ENCODE data around the gene PER2. TPM values are rescaled to one million over a fixed set of nuclear protein-coding genes. Genes with fewer than 3 reads are reported as not detected.

Gene PER2
- total RNA-seq, 2 experiments from 2014 or later, result 14.6 to 17.6 TPM

- ChIA-PET POLR2A (interaction anchor here (1.6 kb wide), 1 partner anchor 129 kb away, joined by 3 read pairs; no protein-coding TSS in a partner anchor), CTCF (interaction anchor here (1.1 to 1.8 kb wide), 4 partner anchors 25 to 270 kb away, joined by 3 to 6 read pairs (median 5); no protein-coding TSS in a partner anchor)
- DNase-seq (no peak), ATAC-seq (no peak)
- Mint-ChIP-seq H3K27me3 (ENCODE audit: low read depth) (peaks cover 47% of the 10 kb centered on the region), H3K4me1 (ENCODE audit: low read depth) (peaks cover 6% of the 10 kb centered on the region), H3K4me3 (peak overlapping the region; percentile 41), H3K27ac (no peak overlapping the region), H3K9me3 (ENCODE audit: insufficient read depth) (no peaks in the 10 kb centered on the region), H3K36me3 (ENCODE audit: low read depth) (peaks cover 1% of the 10 kb centered on the region)
Measured at GRCh38 chr2:238238311-238238765, 50.1 kb downstream of the PER2 start.

- DNase-seq (no peak), ATAC-seq (no peak)
- H3K4me1 Mint-ChIP-seq (ENCODE audit: low read depth), result peaks cover 6% of the 10 kb centered on the region
- ChIA-PET CTCF (interaction anchor here (1.1 to 1.8 kb wide), 2 partner anchors 26 to 269 kb away, joined by 3 to 6 read pairs; no protein-coding TSS in a partner anchor), POLR2A (interaction anchor here (1.6 kb wide), 1 partner anchor 128 kb away, joined by 3 read pairs; no protein-coding TSS in a partner anchor)
- peaks cover 1% of the 10 kb centered on the region for H3K36me3 Mint-ChIP-seq (ENCODE audit: low read depth)
- peak overlapping the region; percentile 41 for H3K4me3 Mint-ChIP-seq
- peaks cover 52% of the 10 kb centered on the region for H3K27me3 Mint-ChIP-seq (ENCODE audit: low read depth)
- H3K27ac Mint-ChIP-seq, result no peak overlapping the region
- no peaks in the 10 kb centered on the region for H3K9me3 Mint-ChIP-seq (ENCODE audit: insufficient read depth)
Measured at GRCh38 chr2:238237431-238238135, 50.8 kb downstream of the PER2 start.

- Mint-ChIP-seq H3K4me1 (ENCODE audit: low read depth) (peaks cover 9% of the 10 kb centered on the region), H3K36me3 (ENCODE audit: low read depth) (peaks cover 1% of the 10 kb centered on the region), H3K4me3 (no peak overlapping the region), H3K27ac (no peak overlapping the region), H3K27me3 (ENCODE audit: low read depth) (peaks cover 51% of the 10 kb centered on the region), H3K9me3 (ENCODE audit: insufficient read depth) (peaks cover 9% of the 10 kb centered on the region)
- CTCF ChIA-PET, result interaction anchor here (1.8 kb wide), 1 partner anchor 27 kb away, joined by 6 read pairs; no protein-coding TSS in a partner anchor
- POLR2A ChIA-PET, result interaction anchor here (1.6 kb wide), 1 partner anchor 127 kb away, joined by 3 read pairs; no protein-coding TSS in a partner anchor
- no peak for ATAC-seq
- no peak for DNase-seq
Measured at GRCh38 chr2:238236571-238236970, 51.8 kb downstream of the PER2 start.

GRCh38 chr2:238235856-238236255, 52.6 kb downstream of the PER2 start:
- ChIA-PET CTCF (interaction anchor here (1.4 kb wide), 1 partner anchor 27 kb away, joined by 6 read pairs; no protein-coding TSS in a partner anchor), POLR2A (interaction anchor here (0.5 kb wide), 1 partner anchor 272 kb away, joined by 4 read pairs; no protein-coding TSS in a partner anchor)
- ATAC-seq (no peak), DNase-seq (no peak)
- H3K9me3 Mint-ChIP-seq (ENCODE audit: insufficient read depth), result peaks cover 10% of the 10 kb centered on the region
- peaks cover 14% of the 10 kb centered on the region for H3K4me1 Mint-ChIP-seq (ENCODE audit: low read depth)
- no peak overlapping the region for H3K4me3 Mint-ChIP-seq
- no peak overlapping the region for H3K27ac Mint-ChIP-seq
- H3K36me3 Mint-ChIP-seq (ENCODE audit: low read depth), result peaks cover 1% of the 10 kb centered on the region
- H3K27me3 Mint-ChIP-seq (ENCODE audit: low read depth), result peaks cover 48% of the 10 kb centered on the region

GRCh38 chr2:238235331-238235732, 53.1 kb downstream of the PER2 start:
- H3K4me3 Mint-ChIP-seq, result no peak overlapping the region
- peaks cover 1% of the 10 kb centered on the region for H3K36me3 Mint-ChIP-seq (ENCODE audit: low read depth)
- CTCF ChIA-PET, result interaction anchor here (1.4 kb wide), 1 partner anchor 28 kb away, joined by 6 read pairs; no protein-coding TSS in a partner anchor
- peaks cover 18% of the 10 kb centered on the region for H3K4me1 Mint-ChIP-seq (ENCODE audit: low read depth)
- H3K9me3 Mint-ChIP-seq (ENCODE audit: insufficient read depth), result peaks cover 10% of the 10 kb centered on the region
- POLR2A ChIA-PET, result interaction anchor here (0.5 kb wide), 1 partner anchor 272 kb away, joined by 4 read pairs; no protein-coding TSS in a partner anchor
- DNase-seq (no peak), ATAC-seq (no peak)
- peaks cover 52% of the 10 kb centered on the region for H3K27me3 Mint-ChIP-seq (ENCODE audit: low read depth)
- no peak overlapping the region for H3K27ac Mint-ChIP-seq

GRCh38 chr2:238233625-238234024, 54.8 kb downstream of the PER2 start:
- CTCF ChIA-PET, result no interaction called here
- Mint-ChIP-seq H3K4me3 (no peak overlapping the region), H3K36me3 (ENCODE audit: low read depth) (peaks cover 1% of the 10 kb centered on the region), H3K9me3 (ENCODE audit: insufficient read depth) (peaks cover 10% of the 10 kb centered on the region), H3K27me3 (ENCODE audit: low read depth) (peaks cover 56% of the 10 kb centered on the region), H3K4me1 (ENCODE audit: low read depth) (peaks cover 19% of the 10 kb centered on the region), H3K27ac (no peak overlapping the region)
- POLR2A ChIA-PET, result no interaction called here
- DNase-seq (no peak), ATAC-seq (no peak)

- Mint-ChIP-seq H3K4me3 (peak overlapping the region; percentile 73), H3K9me3 (ENCODE audit: insufficient read depth) (peaks cover 10% of the 10 kb centered on the region)
Measured at GRCh38 chr2:238231809-238232208, 56.6 kb downstream of the PER2 start.

GRCh38 chr2:238231251-238231793, 57.1 kb downstream of the PER2 start:
- ChIA-PET POLR2A (interaction anchor here (1.2 kb wide), 1 partner anchor 27 kb away, joined by 7 read pairs; no protein-coding TSS in a partner anchor), CTCF (interaction anchor here (0.5 to 1.0 kb wide), 5 partner anchors 9 to 243 kb away, joined by 3 read pairs; no protein-coding TSS in a partner anchor)
- Mint-ChIP-seq H3K4me1 (ENCODE audit: low read depth) (peaks cover 15% of the 10 kb centered on the region), H3K27ac (no peak overlapping the region), H3K36me3 (ENCODE audit: low read depth) (peaks cover 1% of the 10 kb centered on the region), H3K27me3 (ENCODE audit: low read depth) (peaks cover 42% of the 10 kb centered on the region), H3K9me3 (ENCODE audit: insufficient read depth) (peaks cover 10% of the 10 kb centered on the region), H3K4me3 (peak overlapping the region; percentile 73)
- DNase-seq (peak; percentile 83), ATAC-seq (peak; percentile 89)

More at GRCh38 chr2:238231809-238232208, 56.6 kb downstream of the PER2 start:
- POLR2A ChIA-PET, result interaction anchor here (1.2 kb wide), 1 partner anchor 28 kb away, joined by 7 read pairs; no protein-coding TSS in a partner anchor
- Mint-ChIP-seq H3K27me3 (ENCODE audit: low read depth) (peaks cover 45% of the 10 kb centered on the region), H3K36me3 (ENCODE audit: low read depth) (peaks cover 1% of the 10 kb centered on the region), H3K4me1 (ENCODE audit: low read depth) (peaks cover 15% of the 10 kb centered on the region), H3K27ac (no peak overlapping the region)
- CTCF ChIA-PET, result interaction anchor here (0.6 to 1.0 kb wide), 4 partner anchors 9 to 243 kb away, joined by 3 read pairs; no protein-coding TSS in a partner anchor
- no peak for DNase-seq
- ATAC-seq, result no peak

- Mint-ChIP-seq H3K27ac (no peak overlapping the region), H3K4me1 (ENCODE audit: low read depth) (peaks cover 15% of the 10 kb centered on the region), H3K27me3 (ENCODE audit: low read depth) (peaks cover 36% of the 10 kb centered on the region), H3K4me3 (peak overlapping the region; percentile 73), H3K36me3 (ENCODE audit: low read depth) (peaks cover 1% of the 10 kb centered on the region), H3K9me3 (ENCODE audit: insufficient read depth) (peaks cover 10% of the 10 kb centered on the region)
- ChIA-PET POLR2A (interaction anchor here (1.2 kb wide), 1 partner anchor 27 kb away, joined by 7 read pairs; no protein-coding TSS in a partner anchor), CTCF (no interaction called here)
- no peak for DNase-seq
- no peak for ATAC-seq
Measured at GRCh38 chr2:238230699-238231098, 57.7 kb downstream of the PER2 start.

GRCh38 chr2:238228700-238229099, 59.7 kb downstream of the PER2 start:
- Mint-ChIP-seq H3K9me3 (ENCODE audit: insufficient read depth) (peaks cover 10% of the 10 kb centered on the region), H3K4me1 (ENCODE audit: low read depth) (peaks cover 15% of the 10 kb centered on the region), H3K4me3 (no peak overlapping the region), H3K27ac (no peak overlapping the region), H3K27me3 (ENCODE audit: low read depth) (peaks cover 25% of the 10 kb centered on the region), H3K36me3 (ENCODE audit: low read depth) (peaks cover 1% of the 10 kb centered on the region)
- DNase-seq, result no peak
- no peak for ATAC-seq
- ChIA-PET CTCF (no interaction called here), POLR2A (no interaction called here)

GRCh38 chr2:238227587-238228032, 60.8 kb downstream of the PER2 start:
- no peak overlapping the region for H3K4me3 Mint-ChIP-seq
- peaks cover 18% of the 10 kb centered on the region for H3K27me3 Mint-ChIP-seq (ENCODE audit: low read depth)
- ATAC-seq, result no peak
- peaks cover 15% of the 10 kb centered on the region for H3K4me1 Mint-ChIP-seq (ENCODE audit: low read depth)
- no peaks in the 10 kb centered on the region for H3K36me3 Mint-ChIP-seq (ENCODE audit: low read depth)
- ChIA-PET CTCF (no interaction called here), POLR2A (no interaction called here)
- no peak overlapping the region for H3K27ac Mint-ChIP-seq
- no peak for DNase-seq
- H3K9me3 Mint-ChIP-seq (ENCODE audit: insufficient read depth), result peaks cover 10% of the 10 kb centered on the region

Data from activated CD8-positive, alpha-beta T cell treated with anti-CD3 and anti-CD28 coated beads, Interleukin-2, amount 10 ng/mL, durations not matched to agents 7 days and 5 days (primary cell).